Endothelial cell of umbilical vein (primary cell): ENCODE results near the gene SFTPA2. TPM values are rescaled to one million over a fixed set of nuclear protein-coding genes. Genes with fewer than 3 reads are reported as not detected.
"Not testable (repeated sequence)": the region's sequence is repeated elsewhere in the genome, so short reads cannot be mapped to it uniquely, and the experiment has no call there.

ENCODE experiments used
- BruUV-seq: library from RNA; stranded (reverse); fragments of 400-500 nt; replicated peaks from 2 replicates; lab custom pipeline; 2021; lab: Mats Ljungman, UMichigan
- CTCF ChIA-PET: fragments of 300-600, 350-600 bp; sonication (Branson Sonifier 250); formaldehyde crosslinking; loops from one replicate; lab custom pipeline; 2021; ENCODE audit warnings: antibody characterized with exemption, inconsistent platforms; lab: Charles Lee
- POLR2A ChIA-PET: fragments of 300-600, 350-600 bp; sonication (Branson Sonifier 250); formaldehyde crosslinking; loops from one replicate; lab custom pipeline; 2021; ENCODE audit warnings: antibody characterized with exemption, inconsistent platforms; lab: Charles Lee
- DNase-seq: peaks from one replicate; pipeline ENCODE4 v3.0.0-alpha.2; 2011; ENCODE audit warnings: low read depth, low spot score
- FAIRE-seq: peaks from 2 replicates; lab custom pipeline; 2011; peaks lifted over from hg19 to GRCh38; lab: Jason Lieb, UNC
- H2AFZ ChIP-seq: 2 replicates; pipeline ENCODE4 v1.6.0; 2012; ENCODE audit warnings: low read depth, low read length, control low read depth, inconsistent platforms
- H3K27ac ChIP-seq: 2 replicates; pipeline ENCODE4 v1.5.1; 2011; ENCODE audit warnings: low read depth, mild to moderate bottlenecking, control low read depth, low read length, moderate library complexity; ENCODE audit not compliant: insufficient read depth
- H3K27me3 ChIP-seq, 2 experiments: 2 replicates each; pipeline versions ENCODE4 v1.6.0 to v1.6.1; 2011; ENCODE audit warnings: low read length in 2 of 2, mixed read lengths in 1 of 2; ENCODE audit not compliant: control insufficient read depth in 2 of 2, insufficient read depth in 2 of 2
- H3K36me3 ChIP-seq, 2 experiments: 2 replicates in 1 of 2; 3 replicates in 1 of 2; pipeline ENCODE4 v1.5.1; 2011; ENCODE audit warnings: low read length in 2 of 2, mild to moderate bottlenecking in 1 of 2, moderate library complexity in 1 of 2; ENCODE audit not compliant: control insufficient read depth in 2 of 2, insufficient read depth in 2 of 2; ENCODE audit errors: extremely low read depth in 1 of 2
- H3K4me1 ChIP-seq: 3 replicates; pipeline ENCODE4 v1.5.1; 2011; ENCODE audit warnings: mild to moderate bottlenecking, low read length; ENCODE audit not compliant: control insufficient read depth, insufficient read depth; ENCODE audit errors: extremely low read depth
- H3K4me2 ChIP-seq: 2 replicates; pipeline ENCODE4 v1.6.1; 2011; ENCODE audit warnings: low read length, control low read depth, mixed read lengths; ENCODE audit not compliant: insufficient read depth
- H3K4me3 ChIP-seq, 3 experiments: fragments of 200-600 bp in 1 of 3; sonication (generic), shearing (Covaris generic) in 1 of 3; replicated peaks in 1 of 3; 2 replicates each; pipeline ENCODE4 v1.5.1; 2011 to 2016; ENCODE audit warnings: control low read depth in 3 of 3, low read length in 3 of 3, mild to moderate bottlenecking in 2 of 3, inconsistent platforms in 1 of 3, low read depth in 1 of 3, moderate library complexity in 1 of 3; ENCODE audit not compliant: insufficient read depth in 1 of 3
- H3K79me2 ChIP-seq: 2 replicates; pipeline ENCODE4 v1.6.0; 2012; ENCODE audit warnings: low read length, inconsistent platforms; ENCODE audit not compliant: control insufficient read depth, insufficient read depth
- H3K9ac ChIP-seq: replicated peaks from 2 replicates; pipeline ENCODE3; 2011; ENCODE audit warnings: low read length, control low read depth; ENCODE audit not compliant: insufficient read depth; ENCODE audit errors: extremely low read depth
- H3K9me1 ChIP-seq: replicated peaks from 3 replicates; pipeline ENCODE4 v1.6.0; 2011; ENCODE audit warnings: mild to moderate bottlenecking, low read length; ENCODE audit not compliant: control insufficient read depth, insufficient read depth; ENCODE audit errors: extremely low read depth
- H3K9me3 ChIP-seq: replicated peaks from 2 replicates; pipeline ENCODE4 v1.5.1; 2012; ENCODE audit warnings: low read length, inconsistent platforms; ENCODE audit not compliant: control insufficient read depth, insufficient read depth
- H4K20me1 ChIP-seq: replicated peaks from 2 replicates; pipeline ENCODE3; 2011; ENCODE audit warnings: mild to moderate bottlenecking, low read length; ENCODE audit not compliant: control insufficient read depth, insufficient read depth; ENCODE audit errors: extremely low read depth
- dilution Hi-C: fragments of 300-500 bp; cut with MboI; formaldehyde crosslinking; loops from one replicate; pipeline ENCODE4 v1.15.0; 2019; ENCODE audit warnings: low sequenced_read_pairs; ENCODE audit not compliant: extremely low pct_ligation_motif_present
- intact Hi-C: fragments of 100-400 bp; cut with micrococcal nuclease; formaldehyde crosslinking; loops from one replicate; pipeline ENCODE4 v1.10.0; 2022
- polyA plus RNA-seq, 4 experiments: library from polyadenylated mRNA; depleted of rRNA in 3 of 4; stranded (reverse) in 3 of 4; unstranded in 1 of 4; fragments of >200 nt; gene quantifications; 2 replicates each; pipeline versions ENCODE4 v1.2.1 to v1.2.3, GENCODE V29; 2011 to 2012; ENCODE audit warnings: missing spikeins in 1 of 4
- total RNA-seq: library from RNA; stranded (reverse); gene quantifications from 2 replicates; pipeline ENCODE4 v1.2.3, GENCODE V29; 2021

Gene SFTPA2
- total and polyA plus RNA-seq, 2 donors (not counting 3 experiments of a cell fraction or from before 2014, with no cell fraction given): not detected

DNA sequence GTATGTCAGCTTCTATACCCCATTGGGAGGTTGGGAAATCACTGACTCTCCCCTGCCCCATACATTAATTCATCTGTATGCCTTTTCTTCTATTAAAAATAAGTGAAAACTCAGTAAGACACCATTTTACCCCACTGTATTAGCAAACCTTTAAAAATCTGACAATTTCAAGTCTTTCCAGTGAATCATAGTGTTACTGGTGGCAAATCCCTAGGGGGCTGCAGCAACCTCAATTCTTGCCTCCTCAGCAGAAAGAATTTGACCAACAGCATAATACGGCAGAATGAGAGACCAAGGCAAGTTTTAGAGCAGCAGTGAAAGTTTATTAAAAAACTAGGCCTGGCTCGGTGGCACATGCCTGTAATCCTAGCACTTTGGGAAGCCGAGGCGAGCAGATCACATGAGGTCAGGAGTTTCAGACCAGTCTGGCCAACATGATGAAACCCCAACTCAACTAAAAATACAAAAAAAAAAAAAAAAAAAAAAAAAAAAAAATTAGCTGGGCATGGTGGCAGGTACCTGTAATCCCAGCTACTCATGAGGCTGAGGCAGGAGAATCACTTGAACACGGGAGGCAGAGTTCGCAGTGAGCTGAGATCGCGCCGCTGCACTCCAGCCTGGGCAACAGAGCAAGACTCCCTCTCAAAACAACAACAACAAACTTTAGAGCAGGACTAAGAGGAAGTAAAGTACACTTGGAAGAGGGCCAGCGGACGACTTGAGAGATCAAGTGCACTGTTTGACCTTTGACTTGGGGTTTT lies 26.9 kb downstream of the SFTPA2 start:
- H4K20me1 ChIP-seq, H3K9me1 ChIP-seq, H3K4me2 ChIP-seq, intact Hi-C loops, H3K36me3 ChIP-seq, H3K4me1 ChIP-seq, BruUV-seq, H3K27ac ChIP-seq, H3K4me3 ChIP-seq, H3K27me3 ChIP-seq, FAIRE-seq, DNase-seq, H2AFZ ChIP-seq, H3K9me3 ChIP-seq, H3K79me2 ChIP-seq, H3K9ac ChIP-seq, CTCF ChIA-PET, dilution Hi-C loops: not testable (repeated sequence)
- POLR2A ChIA-PET: interaction anchor here (0.6 kb wide), 1 partner anchor 667 kb away, joined by 6 read pairs; no protein-coding TSS in a partner anchor

DNA sequence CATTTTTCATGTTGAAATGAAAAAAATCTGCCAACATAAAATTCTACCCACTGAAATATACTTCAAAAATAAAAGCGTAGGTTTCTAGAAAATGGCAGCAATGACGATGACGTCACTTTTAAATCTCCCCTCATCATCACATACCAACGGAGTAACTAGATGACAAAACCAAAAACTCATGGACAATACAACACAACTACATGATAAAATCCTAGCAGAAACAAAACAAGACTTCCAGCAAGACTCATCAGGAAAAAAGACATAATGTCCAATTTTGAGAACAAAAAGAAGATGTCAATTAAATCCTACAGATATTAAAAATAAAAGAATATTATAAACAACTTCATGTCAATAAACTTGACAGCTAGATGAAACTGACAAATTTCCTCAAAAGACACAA lies 31.9 kb downstream of the SFTPA2 start:
- CTCF ChIA-PET: interaction anchor here (1.2 kb wide), 1 partner anchor 153 kb away, joined by 3 read pairs; no protein-coding TSS in a partner anchor
- H3K27me3 ChIP-seq, H3K27ac ChIP-seq, H3K79me2 ChIP-seq, H3K9me3 ChIP-seq, FAIRE-seq, H3K4me1 ChIP-seq, dilution Hi-C loops, H2AFZ ChIP-seq, H3K9me1 ChIP-seq, H4K20me1 ChIP-seq, H3K4me3 ChIP-seq, H3K36me3 ChIP-seq, H3K9ac ChIP-seq, H3K4me2 ChIP-seq, intact Hi-C loops, BruUV-seq, DNase-seq, POLR2A ChIA-PET: not testable (repeated sequence)

DNA sequence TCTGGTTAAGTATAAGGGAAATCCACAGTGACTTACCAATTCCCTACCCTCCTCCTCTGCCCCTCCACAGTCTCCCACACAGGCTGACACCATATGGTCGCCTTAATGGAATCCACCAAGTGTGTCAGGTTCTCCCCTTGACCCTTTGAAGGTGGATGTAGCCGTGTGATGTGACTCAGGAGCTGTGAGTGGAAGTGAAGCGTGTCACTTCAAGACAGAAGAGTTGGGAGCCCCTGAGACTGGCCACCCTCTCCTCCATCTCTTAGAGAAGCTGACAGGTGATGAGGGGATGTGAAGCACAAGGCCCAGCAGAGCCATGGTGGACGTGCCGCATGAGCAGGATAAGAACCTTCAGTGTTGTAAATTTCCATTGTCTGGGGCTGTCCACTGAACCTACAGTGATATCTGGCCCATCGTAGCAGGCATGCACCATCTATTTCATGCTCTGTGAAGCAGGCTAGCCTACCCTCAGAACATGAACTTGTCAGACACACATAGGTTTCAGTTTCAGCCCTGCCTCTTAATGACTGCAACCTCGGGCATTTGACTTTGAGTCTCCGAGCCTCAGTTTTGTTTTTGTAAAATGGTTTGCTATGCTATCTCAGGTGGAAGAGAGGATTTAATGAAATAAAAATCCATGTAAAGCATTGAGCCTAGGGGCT lies 35.0 kb downstream of the SFTPA2 start:
- H3K4me3 ChIP-seq, dilution Hi-C loops, H3K36me3 ChIP-seq, H3K9me3 ChIP-seq, H3K79me2 ChIP-seq, H3K27ac ChIP-seq, H4K20me1 ChIP-seq, POLR2A ChIA-PET, intact Hi-C loops, CTCF ChIA-PET, H3K4me2 ChIP-seq, FAIRE-seq, H3K9me1 ChIP-seq, H3K27me3 ChIP-seq, BruUV-seq, H3K9ac ChIP-seq, H3K4me1 ChIP-seq, H2AFZ ChIP-seq, DNase-seq: not testable (repeated sequence)
